NCI-H2107 treated with DMSO at 0.1 percent for 48 hours (cell line): ENCODE data around the gene UBL4B.

Source experiments
- DNase-seq: peaks from one replicate; lab custom pipeline; 2025; ENCODE audit not compliant: unreplicated experiment; lab: John Stamatoyannopoulos, UW

UBL4B gene

DNA sequence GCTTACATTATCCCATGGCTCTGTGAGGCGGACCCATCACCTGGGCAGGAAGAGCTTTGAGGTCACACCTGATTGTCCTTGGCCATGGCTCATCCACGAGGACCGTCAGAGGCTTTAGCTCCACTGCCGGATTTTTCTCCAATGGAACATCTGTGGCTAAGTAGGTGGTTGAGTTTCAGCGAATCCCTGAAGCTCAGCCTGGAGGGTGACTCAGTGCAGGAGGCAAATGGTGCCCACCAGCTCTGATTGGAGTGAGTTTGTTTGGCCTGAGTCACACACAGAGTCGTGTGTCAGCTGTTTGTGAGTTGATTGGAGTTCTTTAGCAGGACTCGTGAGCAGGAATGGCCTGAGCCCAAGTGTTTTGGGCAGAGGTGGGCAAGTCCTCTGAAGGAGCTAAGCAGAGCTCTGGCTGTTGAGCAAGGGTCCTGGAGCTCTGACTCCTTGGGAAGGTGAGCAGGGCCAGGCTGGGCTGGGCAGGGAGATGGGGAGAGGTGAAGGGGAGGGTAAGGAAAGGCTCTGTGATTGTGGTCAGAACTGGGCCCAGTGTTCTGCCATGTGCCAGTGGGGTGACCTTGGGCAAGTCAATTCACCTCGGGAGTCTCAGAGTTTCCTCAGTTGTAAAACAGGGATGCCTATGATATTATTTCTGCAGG is 40.0 kb downstream of the UBL4B start:
- no peak for DNase-seq

DNA sequence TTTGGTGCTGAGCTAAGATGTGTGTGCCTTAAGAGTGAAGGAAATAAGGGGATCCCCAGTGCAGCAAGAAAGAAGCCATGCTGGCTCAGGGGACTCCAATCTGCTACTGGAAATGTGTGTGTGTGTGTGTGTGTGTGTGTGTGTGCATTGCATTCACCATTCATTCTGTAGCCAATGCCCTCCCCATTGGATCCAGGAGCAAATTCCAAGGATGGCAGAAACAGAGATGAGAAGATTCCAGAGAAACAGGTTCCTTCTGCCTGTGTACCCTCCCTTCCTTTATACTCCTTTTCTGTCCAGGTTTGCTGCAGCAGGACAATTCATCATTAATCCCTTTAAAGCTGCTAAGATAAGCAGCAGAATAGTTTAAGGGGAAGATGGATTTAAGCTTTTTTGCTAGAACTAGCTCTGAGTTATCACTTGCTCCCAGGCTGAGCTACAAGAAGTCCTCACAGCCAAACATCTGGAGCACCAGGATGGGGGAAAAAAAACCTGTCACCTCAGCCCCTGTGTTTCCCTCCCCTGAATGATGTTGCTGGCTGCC is 41.2 kb downstream of the UBL4B start:
- no peak for DNase-seq

DNA sequence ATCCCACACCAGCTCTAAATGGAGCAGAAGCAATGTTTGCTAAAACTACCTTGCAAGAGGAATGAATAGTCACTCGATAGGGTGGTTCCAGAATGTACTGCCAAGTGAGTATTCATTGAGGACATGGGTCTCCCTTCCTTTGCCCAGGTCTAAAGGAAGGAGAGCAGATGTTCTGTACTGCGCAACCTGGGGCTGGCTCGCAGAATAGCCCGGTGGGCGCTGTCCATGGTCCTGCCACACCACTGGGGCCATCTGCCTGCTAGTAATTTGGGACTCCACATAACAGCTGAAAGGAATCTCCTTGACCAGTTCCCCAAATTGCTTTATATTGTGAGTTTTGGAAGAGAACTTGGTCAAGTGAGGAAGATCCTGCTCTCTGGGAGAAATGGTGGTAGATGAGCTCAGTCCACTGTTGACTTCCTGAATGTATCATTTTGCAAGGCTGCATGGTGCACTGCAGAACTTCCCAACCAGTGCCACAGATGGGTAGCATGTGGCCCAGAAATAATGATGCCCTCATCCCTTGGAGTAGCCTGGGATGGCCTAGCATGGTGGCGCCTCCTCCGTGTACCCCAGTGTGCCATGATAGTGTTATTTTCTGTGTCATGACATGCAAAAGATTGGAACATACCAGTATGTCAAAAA is 43.8 kb downstream of the UBL4B start:
- no peak for DNase-seq

GRCh38 chr1:110158261-110158660 is 46.0 kb downstream of the UBL4B start:
- no peak for DNase-seq

GRCh38 chr1:110159168-110159567 is 46.9 kb downstream of the UBL4B start:
- DNase-seq = no peak

DNA sequence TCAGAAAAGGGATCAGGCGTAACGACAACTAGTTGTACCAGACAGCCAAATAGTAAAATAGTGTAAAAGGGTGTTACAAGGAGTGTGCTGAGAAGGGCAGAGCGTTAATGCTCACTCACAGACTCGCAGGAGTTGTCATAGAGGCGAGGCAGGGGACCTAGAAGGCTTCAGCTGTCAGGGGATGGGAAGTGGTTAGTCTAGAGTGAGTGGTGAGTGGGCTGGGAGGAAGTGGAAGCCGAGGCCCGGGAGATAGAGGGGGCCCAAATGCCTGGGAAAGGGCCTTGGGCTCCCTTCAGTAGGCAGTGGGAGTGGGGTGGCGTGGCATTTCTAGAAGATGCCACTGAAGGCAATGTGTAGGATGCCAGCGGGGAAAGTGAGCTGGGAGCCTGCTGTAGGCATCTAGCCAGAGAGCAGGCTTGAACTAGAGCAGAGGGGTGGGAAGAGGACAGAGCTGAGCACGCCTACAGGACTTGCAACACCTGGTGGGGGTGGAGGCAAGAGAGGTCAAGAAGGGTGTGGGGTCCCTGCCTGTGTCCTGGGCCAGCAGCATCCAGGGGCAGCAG is 48.4 kb downstream of the UBL4B start:
- no peak for DNase-seq

DNA sequence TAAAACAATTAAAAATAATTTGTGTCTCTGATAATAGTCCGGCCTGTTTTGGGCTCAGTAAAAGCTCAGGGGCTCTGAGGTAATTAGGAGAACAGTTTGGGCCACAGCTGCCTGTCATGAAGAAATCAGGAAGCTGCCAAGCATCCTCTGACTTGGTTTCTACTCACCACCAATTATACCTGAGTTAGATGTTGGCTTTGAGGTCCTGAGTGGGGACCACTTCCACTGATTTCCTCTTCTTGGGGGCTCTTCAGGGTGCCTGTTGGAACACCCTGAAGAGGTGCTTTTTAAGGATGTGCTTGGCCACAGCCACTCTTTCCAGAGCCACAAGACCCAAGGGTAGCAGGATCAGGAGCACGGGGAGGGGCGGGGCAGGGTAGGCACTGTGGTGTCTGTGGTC is 48.9 kb downstream of the UBL4B start:
- no peak for DNase-seq

- DNase-seq = no peak
Measured at GRCh38 chr1:110161849-110162248, 49.6 kb downstream of the UBL4B start.
